Mesenchymal stem cell (in vitro differentiated cells and primary cell): Measurements from ENCODE around the gene NBPF3.
"Not testable (repeated sequence)": the region's sequence is repeated elsewhere in the genome, so short reads cannot be mapped to it uniquely, and the experiment has no call there.

Source experiments
- DNase-seq: peaks from one replicate; pipeline ENCODE4 v3.0.0-alpha.2; 2013
- H2AFZ ChIP-seq: one replicate; pipeline ENCODE4 v1.6.1; 2013; ENCODE audit warnings: low read depth, mild to moderate bottlenecking, control low read depth, inconsistent platforms, low read length, moderate library complexity
- H2AK5ac ChIP-seq: 2 replicates; pipeline ENCODE4 v1.6.1; 2013; ENCODE audit warnings: low read length, moderate library complexity, mild to moderate bottlenecking, inconsistent platforms; ENCODE audit not compliant: severe bottlenecking
- H2BK120ac ChIP-seq: one replicate; pipeline ENCODE4 v1.6.1; 2013; ENCODE audit warnings: low read depth, mild to moderate bottlenecking, inconsistent platforms, low read length, moderate library complexity
- H2BK12ac ChIP-seq, 2 experiments: one replicate each; pipeline ENCODE4 v1.6.1; 2013; ENCODE audit warnings: inconsistent platforms in 2 of 2, low read length in 2 of 2, mild to moderate bottlenecking in 2 of 2, moderate library complexity in 2 of 2, control low read depth in 1 of 2
- H2BK15ac ChIP-seq: one replicate; pipeline ENCODE4 v1.6.1; 2013; ENCODE audit warnings: mild to moderate bottlenecking, low read depth, inconsistent platforms; ENCODE audit not compliant: poor library complexity, severe bottlenecking
- H2BK5ac ChIP-seq: 2 replicates; pipeline ENCODE4 v1.6.1; 2013; ENCODE audit warnings: low read depth, mild to moderate bottlenecking, low read length, control low read depth, inconsistent platforms; ENCODE audit not compliant: poor library complexity, severe bottlenecking
- H3K14ac ChIP-seq, 2 experiments: one replicate each; pipeline ENCODE4 v1.6.1; 2013; ENCODE audit warnings: inconsistent platforms in 2 of 2, low read length in 2 of 2, control low read depth in 1 of 2, mild to moderate bottlenecking in 1 of 2, moderate library complexity in 1 of 2
- H3K18ac ChIP-seq, 2 experiments: one replicate each; pipeline ENCODE4 v1.6.1; 2013; ENCODE audit warnings: inconsistent platforms in 2 of 2, low read length in 2 of 2, control low read depth in 1 of 2, low read depth in 1 of 2, mild to moderate bottlenecking in 1 of 2
- H3K23ac ChIP-seq, 2 experiments: one replicate each; pipeline ENCODE4 v1.6.1; 2013; ENCODE audit warnings: inconsistent platforms in 2 of 2, low read length in 2 of 2, mild to moderate bottlenecking in 2 of 2, moderate library complexity in 2 of 2, control low read depth in 1 of 2
- H3K27ac ChIP-seq: 2 replicates; pipeline ENCODE4 v1.5.1; 2013; ENCODE audit warnings: mild to moderate bottlenecking, moderate library complexity, low read length, control low read depth, inconsistent platforms; ENCODE audit not compliant: poor library complexity, severe bottlenecking
- H3K27me3 ChIP-seq, 2 experiments: 2 replicates each; pipeline versions ENCODE4 v1.6.1 to v1.7.0; 2013; ENCODE audit warnings: low read length in 2 of 2, mild to moderate bottlenecking in 2 of 2, moderate library complexity in 2 of 2, control low read depth in 1 of 2, inconsistent platforms in 1 of 2; ENCODE audit not compliant: control insufficient read depth in 1 of 2, insufficient read depth in 1 of 2
- H3K36me3 ChIP-seq, 2 experiments: 2 replicates each; pipeline versions ENCODE4 v1.6.1 to v1.7.0; 2013; ENCODE audit warnings: low read length in 2 of 2, control low read depth in 1 of 2, inconsistent platforms in 1 of 2, low read depth in 1 of 2, mild to moderate bottlenecking in 1 of 2; ENCODE audit not compliant: insufficient read depth in 2 of 2, control insufficient read depth in 1 of 2
- H3K4ac ChIP-seq, 2 experiments: one replicate each; pipeline ENCODE4 v1.6.1; 2013; ENCODE audit warnings: inconsistent platforms in 2 of 2, low read length in 2 of 2, mild to moderate bottlenecking in 2 of 2, moderate library complexity in 2 of 2, control low read depth in 1 of 2, low read depth in 1 of 2
- H3K4me1 ChIP-seq: 2 replicates; pipeline ENCODE4 v1.6.1; 2013; ENCODE audit warnings: low read depth, low read length, control low read depth; ENCODE audit not compliant: control insufficient read depth, insufficient read depth
- H3K4me2 ChIP-seq: 2 replicates; pipeline ENCODE4 v1.6.1; 2013; ENCODE audit warnings: low read length, mild to moderate bottlenecking, inconsistent platforms; ENCODE audit not compliant: poor library complexity, severe bottlenecking
- H3K4me3 ChIP-seq, 2 experiments: 2 replicates each; pipeline versions ENCODE4 v1.5.1 to v1.7.0; 2013; ENCODE audit warnings: low read length in 2 of 2, mild to moderate bottlenecking in 2 of 2, control low read depth in 1 of 2, low read depth in 1 of 2; ENCODE audit not compliant: insufficient read depth in 1 of 2
- H3K79me1 ChIP-seq: replicated peaks from 2 replicates; pipeline ENCODE4 v1.6.1; 2013; ENCODE audit warnings: mild to moderate bottlenecking, control low read depth, low read length, inconsistent platforms; ENCODE audit not compliant: poor library complexity, severe bottlenecking
- H3K9ac ChIP-seq: 2 replicates; pipeline ENCODE4 v1.7.0; 2013; ENCODE audit warnings: mild to moderate bottlenecking, low read length, moderate library complexity
- H3K9me3 ChIP-seq: 2 replicates; pipeline ENCODE4 v1.7.0; 2013; ENCODE audit warnings: mild to moderate bottlenecking, low read length; ENCODE audit not compliant: control insufficient read depth
- H4K8ac ChIP-seq: one replicate; pipeline ENCODE4 v1.6.1; 2013; ENCODE audit warnings: inconsistent platforms, mild to moderate bottlenecking, low read length, moderate library complexity
- H4K91ac ChIP-seq: one replicate; pipeline ENCODE4 v1.6.1; 2013; ENCODE audit warnings: mild to moderate bottlenecking, low read length, inconsistent platforms
- WGBS: methylation state at CpG from one replicate; pipeline ENCODE4 v1.1.7; 2013; ENCODE audit warnings: mixed read lengths; 5-methylcytosine and 5-hydroxymethylcytosine counted together

The NBPF3 gene

DNA sequence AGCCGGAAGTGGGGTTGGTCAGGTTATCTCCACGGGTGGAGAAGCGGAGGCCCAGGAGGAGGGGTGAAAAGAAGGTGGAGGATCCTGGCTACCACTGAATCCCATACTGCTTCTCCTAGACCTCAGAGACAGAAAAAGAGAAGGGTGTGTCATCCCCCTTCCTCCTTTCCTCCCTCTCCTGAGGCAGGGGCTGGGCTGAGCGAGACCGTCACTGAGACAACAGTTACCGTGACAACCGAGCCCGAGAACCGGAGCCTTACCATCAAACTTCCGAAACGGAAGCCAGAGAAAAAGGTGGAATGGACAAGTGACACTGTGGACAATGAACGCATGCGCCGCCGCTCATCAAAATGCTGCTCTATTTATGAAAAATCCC lies 42.1 kb upstream of the NBPF3 start:
- Histone ChIP-seq H3K4me2 (no peak overlapping the region), H2BK5ac (no peak overlapping the region), H3K14ac (no peak overlapping the region), H3K4me3 (no peak overlapping the region), H3K4ac (no peak overlapping the region), H3K18ac (no peak overlapping the region), H2AFZ (no peak overlapping the region), H3K4me1 (no peaks in the 10 kb centered on the region), H2BK120ac (no peak overlapping the region), H3K9me3 (no peaks in the 10 kb centered on the region), H3K27ac (no peak overlapping the region), H3K9ac (no peak overlapping the region), H2BK15ac (no peak overlapping the region), H3K79me1 (no peaks in the 10 kb centered on the region), H2BK12ac (no peak overlapping the region), H4K8ac (no peak overlapping the region), H3K36me3 (no peaks in the 10 kb centered on the region), H3K27me3 (peaks cover 0 to 21% of the 10 kb centered on the region in 2 experiments), H2AK5ac (no peak overlapping the region), H4K91ac (no peak overlapping the region), H3K23ac (no peak overlapping the region)
- no peak for DNase-seq
- WGBS: 72% methylated on average over 15 of the region's 15 CpGs

DNA sequence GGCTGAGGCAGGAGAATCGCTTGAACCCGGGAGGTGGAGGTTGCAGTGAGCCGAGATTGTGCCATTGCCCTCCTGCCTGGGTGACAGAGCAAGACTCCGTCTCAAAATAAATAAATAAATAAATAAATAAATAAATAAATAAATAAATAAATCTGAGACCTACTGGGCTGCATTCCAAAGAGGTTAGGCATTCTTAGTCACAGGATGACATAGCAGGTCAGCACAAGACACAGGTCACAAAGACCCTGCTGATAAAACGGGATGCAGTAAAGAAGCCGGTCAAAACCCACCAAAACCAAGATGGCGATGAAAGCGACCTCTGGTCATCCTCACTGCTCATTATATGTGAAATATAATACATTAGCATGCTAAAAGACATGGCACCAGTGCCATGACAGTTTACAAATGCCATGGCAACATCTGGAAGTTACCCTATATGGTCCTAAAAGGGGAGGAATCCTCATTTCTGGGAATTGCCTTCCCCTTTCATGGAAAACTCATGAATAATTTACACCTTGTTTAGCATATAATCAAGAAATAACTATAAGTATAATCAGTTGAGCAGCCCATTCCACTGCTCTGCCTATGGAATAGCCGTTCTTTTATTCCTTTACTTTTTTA lies 38.1 kb upstream of the NBPF3 start:
- not testable (repeated sequence) for H2BK5ac ChIP-seq, H2BK120ac ChIP-seq, H3K9ac ChIP-seq, H2BK12ac ChIP-seq, H3K23ac ChIP-seq, H2BK15ac ChIP-seq, H3K79me1 ChIP-seq, H3K9me3 ChIP-seq, H4K91ac ChIP-seq, H2AK5ac ChIP-seq, H3K36me3 ChIP-seq, H2AFZ ChIP-seq, H3K18ac ChIP-seq, DNase-seq, H3K4me1 ChIP-seq, H3K14ac ChIP-seq, H3K27ac ChIP-seq, H3K4me3 ChIP-seq, H3K4me2 ChIP-seq, H4K8ac ChIP-seq, H3K4ac ChIP-seq
- WGBS: 90% methylated on average over 1 of the region's 9 CpGs
- H3K27me3 ChIP-seq: peaks cover 0 to 38% of the 10 kb centered on the region in 2 experiments

DNA sequence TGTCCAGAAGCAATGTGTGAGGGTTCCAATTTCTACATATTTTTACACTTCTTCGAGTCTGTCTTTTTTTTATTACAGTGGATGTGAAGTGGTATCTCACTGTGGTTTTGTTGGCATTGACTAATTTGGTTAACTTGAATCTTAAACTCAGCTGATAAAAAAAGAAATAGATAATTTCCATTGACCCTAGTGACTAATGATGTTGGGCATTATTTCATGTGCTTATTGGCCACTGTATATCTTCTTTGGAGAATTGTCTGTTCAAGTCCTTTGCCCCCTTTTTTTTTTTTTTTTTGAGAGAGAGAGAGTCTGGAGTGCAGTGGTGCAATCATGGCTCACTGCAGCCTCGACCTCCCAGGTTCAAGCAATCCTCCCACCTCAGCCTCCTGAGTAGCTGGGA lies 33.3 kb upstream of the NBPF3 start:
- 0% methylated on average over 1 of the region's 2 CpGs for WGBS
- no peak overlapping the region for H3K27ac ChIP-seq

DNA sequence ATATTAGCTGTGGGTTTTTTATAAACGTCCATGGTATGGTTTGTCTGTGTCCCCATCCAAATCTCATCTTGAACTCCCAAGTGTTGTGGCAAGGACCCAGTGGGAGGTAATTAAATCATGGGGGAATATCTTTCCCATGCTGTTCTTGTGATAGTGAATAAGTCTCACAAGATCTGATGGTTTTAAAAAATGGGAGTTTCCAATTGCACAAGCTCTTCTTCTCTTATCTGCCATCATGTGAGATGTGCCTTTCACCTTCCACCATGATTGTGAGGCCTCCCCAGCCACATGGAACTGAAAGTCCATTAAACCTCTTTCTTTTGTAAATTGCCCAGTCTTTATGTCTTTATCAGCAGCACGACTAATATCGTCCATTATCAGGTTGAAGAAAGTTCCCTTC lies 30.0 kb upstream of the NBPF3 start:
- H2BK12ac ChIP-seq, H3K9ac ChIP-seq, H3K79me1 ChIP-seq, H3K4me1 ChIP-seq, H3K27ac ChIP-seq, H2BK15ac ChIP-seq, H3K4ac ChIP-seq, H3K4me3 ChIP-seq, H3K14ac ChIP-seq, H3K23ac ChIP-seq, H4K8ac ChIP-seq, H3K4me2 ChIP-seq, H2AFZ ChIP-seq, H2AK5ac ChIP-seq, H2BK5ac ChIP-seq, H3K36me3 ChIP-seq, H4K91ac ChIP-seq, H2BK120ac ChIP-seq, H3K18ac ChIP-seq, DNase-seq, H3K9me3 ChIP-seq: not testable (repeated sequence)
- WGBS: 57% methylated on average over 1 of the region's 3 CpGs
- peaks cover 11 to 47% of the 10 kb centered on the region in 2 experiments for H3K27me3 ChIP-seq

More for the DNA sequence above, 33.3 kb upstream of the NBPF3 start:
- Histone ChIP-seq H2AK5ac (no peak overlapping the region), H2BK120ac (no peak overlapping the region), H3K18ac (no peak overlapping the region), H3K4ac (no peak overlapping the region), H4K8ac (no peak overlapping the region), H3K36me3 (no peaks in the 10 kb centered on the region), H2BK15ac (no peak overlapping the region), H3K9me3 (no peaks in the 10 kb centered on the region), H2BK12ac (no peak overlapping the region), H2BK5ac (no peak overlapping the region), H3K79me1 (no peaks in the 10 kb centered on the region), H2AFZ (no peak overlapping the region), H3K27me3 (peaks cover 9 to 45% of the 10 kb centered on the region in 2 experiments), H3K14ac (no peak overlapping the region), H3K4me3 (no peak overlapping the region), H3K4me1 (no peaks in the 10 kb centered on the region), H4K91ac (no peak overlapping the region), H3K23ac (no peak overlapping the region), H3K9ac (no peak overlapping the region), H3K4me2 (no peak overlapping the region)
- no peak for DNase-seq
